RKO (cell line): ENCODE measurements around the gene RGS3.
"Not testable (repeated sequence)": the region's sequence is repeated elsewhere in the genome, so short reads cannot be mapped to it uniquely, and the experiment has no call there.

Source experiments
- DNase-seq: peaks from one replicate; pipeline ENCODE4 v3.0.0-alpha.2; 2016; ENCODE audit warnings: low spot score

The RGS3 gene

DNA sequence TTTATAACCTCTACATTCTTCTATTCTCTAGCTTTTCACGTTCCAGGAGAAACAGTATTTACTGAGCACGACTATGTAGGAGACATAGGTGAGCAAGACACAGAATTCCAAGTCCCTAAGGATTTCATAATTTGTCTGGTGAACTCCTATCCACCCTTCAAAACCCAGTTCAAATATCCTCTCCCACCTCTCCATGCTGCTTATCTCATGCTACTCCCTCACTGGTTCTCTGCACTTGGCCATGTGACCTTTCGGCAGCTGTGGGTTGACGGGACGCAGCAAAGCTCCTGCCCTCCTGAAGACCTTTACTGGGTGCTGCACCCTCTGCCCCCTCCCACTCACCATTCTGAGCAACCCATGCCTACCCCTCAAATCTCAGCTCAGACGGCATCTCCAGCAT lies 173.2 kb downstream of the RGS3 start:
- no peak for DNase-seq

DNA sequence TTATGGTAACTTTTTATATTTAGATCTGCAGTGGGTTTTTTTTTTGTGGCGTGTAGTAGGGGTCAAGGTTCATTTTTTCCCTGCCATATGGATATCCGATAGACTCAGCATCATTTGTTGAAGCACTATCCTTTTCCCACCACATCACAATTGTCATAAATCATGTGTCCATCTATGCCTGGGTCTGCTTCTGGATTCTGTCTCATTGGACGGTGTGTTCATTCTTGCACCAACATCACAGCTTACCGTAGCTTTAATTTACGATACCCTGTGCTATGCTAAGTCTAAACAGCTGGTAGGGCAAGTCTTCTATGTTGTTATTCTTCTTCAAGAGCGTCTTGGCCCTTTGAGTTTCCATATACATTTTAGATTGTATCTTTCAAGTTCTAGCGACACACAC lies 175.0 kb downstream of the RGS3 start:
- no peak for DNase-seq

DNA sequence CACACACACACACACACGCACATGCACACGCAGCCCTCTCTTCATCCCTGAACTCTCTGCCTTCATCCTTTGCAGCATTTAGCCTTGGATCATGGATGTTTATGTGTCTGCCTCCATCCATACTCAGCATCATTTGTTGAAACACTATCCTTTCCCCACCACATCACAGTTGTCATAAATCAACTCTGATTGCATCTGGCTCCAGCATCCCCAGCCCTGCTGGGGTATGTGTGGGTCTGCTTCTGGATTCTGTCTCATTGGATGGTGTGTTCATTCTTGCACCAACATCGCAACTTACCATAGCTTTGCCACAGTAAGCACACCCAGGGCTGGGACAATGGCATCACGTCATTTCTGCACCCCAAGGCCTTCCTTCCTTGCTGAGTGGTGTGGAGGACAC lies 175.4 kb downstream of the RGS3 start:
- no peak for DNase-seq

DNA sequence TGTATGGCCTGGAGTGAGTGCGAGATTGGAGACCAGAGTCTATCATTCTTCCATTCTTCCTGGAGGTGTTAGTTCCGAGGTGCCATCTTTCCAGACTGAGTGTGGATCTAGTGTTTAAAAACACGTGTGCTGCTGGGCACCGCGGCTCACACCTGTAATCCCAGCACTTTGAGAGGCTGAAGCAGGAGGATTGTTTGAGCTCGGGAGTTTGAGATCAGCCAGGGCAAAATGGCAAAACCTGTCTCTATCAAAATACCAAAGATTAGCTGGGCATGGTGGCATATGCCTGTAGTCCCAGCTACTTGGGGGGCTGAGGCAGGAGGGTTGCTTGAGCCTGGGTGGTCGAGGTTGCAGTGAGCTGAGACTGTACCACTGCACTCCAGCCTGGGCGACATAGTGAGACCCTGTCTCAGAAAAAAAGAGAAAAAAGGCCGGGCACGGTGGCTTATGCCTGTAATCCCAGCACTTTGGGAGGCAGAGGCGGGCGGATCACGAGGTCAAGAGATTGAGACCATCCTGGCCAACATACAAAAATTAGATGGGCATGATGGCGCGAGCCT lies 176.0 kb downstream of the RGS3 start:
- not testable (repeated sequence) for DNase-seq

DNA sequence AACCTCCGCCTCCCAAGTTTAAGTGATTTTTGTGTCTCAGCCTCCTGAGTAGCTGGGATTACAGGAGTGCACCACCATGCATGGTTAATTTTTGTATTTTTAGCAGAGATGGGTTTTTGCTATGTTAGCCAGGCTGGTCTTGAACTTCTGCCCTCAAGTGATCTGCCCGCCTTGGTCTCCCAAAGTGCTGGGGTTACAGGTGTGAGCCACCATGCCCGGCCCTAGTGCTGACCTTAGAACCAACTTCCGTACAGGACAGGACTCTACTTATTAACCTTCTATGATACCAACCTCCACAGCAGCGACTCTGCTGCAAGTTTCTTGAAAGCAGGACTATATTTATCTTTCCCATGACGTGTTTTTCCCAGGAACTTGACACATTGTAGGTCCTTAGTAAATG lies 176.9 kb downstream of the RGS3 start:
- DNase-seq: no peak

DNA sequence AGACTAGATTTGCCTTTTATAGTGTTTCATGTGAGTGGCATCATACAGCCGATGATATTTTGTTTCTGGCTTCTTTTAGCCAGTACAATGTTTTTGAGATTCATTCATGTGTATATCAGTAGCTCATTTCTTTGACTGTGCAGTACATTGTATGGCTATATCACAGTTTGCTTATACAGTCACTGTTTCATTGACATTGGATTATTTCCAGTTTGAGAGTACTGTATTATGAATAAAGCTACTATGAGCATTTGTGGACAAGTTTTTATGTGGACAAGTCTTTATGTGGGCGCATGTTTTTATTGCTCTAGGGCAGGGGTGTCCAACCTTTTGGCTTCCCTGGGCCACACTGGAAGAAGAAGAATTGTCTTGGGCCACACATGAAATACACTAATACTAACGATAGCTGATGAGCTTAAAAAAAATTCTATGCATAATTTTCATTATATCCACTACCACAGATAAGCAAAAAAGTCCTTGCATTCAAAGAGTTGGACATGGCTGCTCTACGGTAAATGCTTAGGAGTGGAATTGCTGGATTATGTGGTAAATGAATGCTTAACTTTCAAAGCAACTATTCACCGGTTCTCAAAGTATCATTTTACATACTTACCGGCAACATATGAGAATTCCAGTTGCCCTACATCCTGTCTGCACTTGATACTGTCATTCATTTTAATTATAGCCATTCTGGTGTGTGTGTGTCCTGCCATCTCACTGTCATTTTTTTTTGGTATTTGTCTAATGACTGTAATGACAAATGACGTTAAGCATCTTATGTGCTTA lies 177.8 kb downstream of the RGS3 start:
- no peak for DNase-seq

DNA sequence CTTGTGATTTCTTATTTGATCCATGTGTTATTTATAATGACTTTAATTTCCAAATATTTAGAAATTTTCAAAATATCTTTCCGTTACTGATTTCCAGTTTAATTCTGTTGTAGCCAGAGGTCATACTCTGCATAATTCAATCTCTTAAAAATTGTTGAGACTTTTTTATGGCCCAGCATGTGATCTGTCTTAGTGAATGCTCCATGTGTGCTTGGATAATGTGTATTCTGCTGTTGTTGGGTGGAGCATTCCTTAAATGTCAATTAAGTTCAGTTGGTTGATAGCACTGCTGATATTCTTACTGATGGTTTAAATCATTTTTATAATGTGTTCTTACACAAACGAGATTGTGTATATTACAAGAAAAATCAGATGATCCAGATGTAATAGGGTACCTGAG lies 180.8 kb downstream of the RGS3 start:
- DNase-seq: no peak

DNA sequence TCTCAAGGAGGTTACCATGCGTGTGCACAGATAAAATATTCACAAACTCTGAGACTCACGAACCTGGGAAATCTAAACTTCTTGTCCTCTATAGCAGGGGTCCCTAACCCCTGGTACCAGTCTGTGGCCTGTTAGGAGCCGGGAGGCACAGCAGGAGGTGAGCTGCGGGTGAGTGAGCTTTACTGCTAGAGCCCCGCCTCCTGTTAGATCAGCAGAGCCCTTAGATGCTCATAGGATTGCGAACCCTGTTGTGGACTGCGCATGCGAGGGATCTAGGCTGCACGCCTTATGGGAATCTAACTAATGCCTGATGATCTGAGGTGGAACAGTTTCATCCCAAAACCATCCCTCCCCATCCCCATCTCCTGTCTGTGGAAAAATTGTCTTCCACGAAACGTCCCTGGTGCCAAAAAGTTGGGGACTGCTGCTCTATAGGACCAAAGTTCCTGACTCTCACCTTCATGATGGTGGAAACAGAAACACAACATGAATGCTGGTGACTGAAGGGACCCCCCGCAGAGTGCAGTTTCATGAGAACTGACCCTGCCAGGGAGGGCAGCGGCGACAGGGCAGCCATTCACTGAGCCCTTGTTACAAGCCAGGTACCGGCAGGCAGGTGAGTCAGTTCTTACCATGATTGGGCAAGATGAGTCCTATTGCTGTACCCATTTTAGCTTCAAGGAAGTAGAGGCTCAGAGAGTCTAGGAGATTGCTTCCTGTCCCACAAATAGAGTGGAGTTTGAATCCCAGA lies 181.9 kb downstream of the RGS3 start:
- no peak for DNase-seq

DNA sequence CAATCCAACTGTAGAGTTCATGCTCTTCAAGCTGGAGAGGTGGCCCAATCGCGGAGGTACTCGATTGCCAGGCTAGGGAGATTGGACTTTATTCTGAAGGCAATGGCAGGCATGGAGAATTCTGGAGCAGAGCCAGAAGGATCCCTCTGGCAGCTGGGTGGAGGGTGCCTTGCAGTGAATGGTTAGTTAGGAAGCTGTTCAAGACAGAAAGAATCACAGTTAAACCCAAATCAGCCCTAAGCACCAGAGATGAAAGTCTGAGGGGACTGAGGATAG lies 182.4 kb downstream of the RGS3 start:
- no peak for DNase-seq

DNA sequence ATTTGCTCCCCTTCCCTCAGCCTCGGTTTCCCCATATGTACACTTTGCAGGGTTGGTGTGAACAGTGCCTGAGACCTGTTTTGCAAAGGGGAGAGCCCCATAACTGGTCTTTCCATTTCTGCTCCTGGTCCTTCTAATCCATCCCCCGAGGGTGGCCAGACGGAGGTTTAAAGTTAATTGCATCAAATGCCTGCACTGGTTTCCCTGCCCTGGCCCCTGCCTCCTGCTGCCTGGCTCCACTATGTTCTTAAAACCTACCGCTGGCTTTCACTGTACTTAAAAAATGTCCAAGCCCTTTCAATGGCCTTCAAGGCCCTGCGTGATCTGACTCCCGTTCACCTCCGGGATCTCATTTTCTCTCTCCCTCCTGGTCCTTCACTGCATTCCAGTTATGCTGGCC lies 183.0 kb downstream of the RGS3 start:
- DNase-seq: no peak
